Osteoblast (primary cell): Measurements from ENCODE around the gene CDKN3. TPM values are rescaled to one million over a fixed set of nuclear protein-coding genes. Genes with fewer than 3 reads are reported as not detected.
A peak's percentile ranks its signal among the peaks of the same experiment; 100 is the strongest.

Experiments
- DNase-seq: peaks from one replicate; pipeline ENCODE4 v3.0.0; 2011; ENCODE audit warnings: low spot score, mixed read lengths; ENCODE audit not compliant: insufficient read length; ENCODE audit errors: missing footprints
- H2AFZ ChIP-seq: 2 replicates; pipeline ENCODE4 v1.6.0; 2011; ENCODE audit warnings: mild to moderate bottlenecking, low read length
- H3K27ac ChIP-seq: 2 replicates; pipeline ENCODE4 v1.5.1; 2011; ENCODE audit warnings: mild to moderate bottlenecking, low read depth, low read length, moderate library complexity
- H3K27me3 ChIP-seq: 2 replicates; pipeline ENCODE4 v1.6.0; 2012; ENCODE audit warnings: mild to moderate bottlenecking, control low read depth, inconsistent platforms, low read length, moderate library complexity; ENCODE audit not compliant: insufficient read depth
- H3K36me3 ChIP-seq: 2 replicates; pipeline ENCODE4 v1.5.1; 2011; ENCODE audit warnings: mild to moderate bottlenecking, low read length, control low read depth, moderate library complexity; ENCODE audit not compliant: insufficient read depth
- H3K4me1 ChIP-seq: 2 replicates; pipeline ENCODE4 v1.5.1; 2011; ENCODE audit warnings: mild to moderate bottlenecking, low read length, control low read depth, moderate library complexity; ENCODE audit not compliant: insufficient read depth
- H3K4me2 ChIP-seq: 2 replicates; pipeline ENCODE4 v1.6.0; 2011; ENCODE audit warnings: mild to moderate bottlenecking, low read length; ENCODE audit not compliant: insufficient read depth
- H3K4me3 ChIP-seq: fragments of 200-600 bp; sonication (generic); 3 replicates; pipeline ENCODE4 v1.5.1; 2012; ENCODE audit warnings: mild to moderate bottlenecking, low read length, inconsistent platforms; ENCODE audit not compliant: insufficient read depth
- H3K79me2 ChIP-seq: 2 replicates; pipeline ENCODE4 v1.6.0; 2012; ENCODE audit warnings: mild to moderate bottlenecking, low read length, control low read depth, inconsistent platforms; ENCODE audit not compliant: insufficient read depth
- H3K9me3 ChIP-seq: 2 replicates; pipeline ENCODE4 v1.5.1; 2011; ENCODE audit warnings: low read depth, low read length, control low read depth
- H4K20me1 ChIP-seq: 2 replicates; pipeline ENCODE4 v1.6.0; 2012; ENCODE audit warnings: mild to moderate bottlenecking, low read length, control low read depth; ENCODE audit not compliant: insufficient read depth
- CTCF ChIP-seq: IDR thresholded peaks from 2 replicates; pipeline ENCODE4 v1.5.1; 2011; ENCODE audit warnings: mild to moderate bottlenecking, low read depth, low read length, moderate library complexity; ENCODE audit errors: extremely low read depth
- total RNA-seq: library from RNA; depleted of rRNA; stranded (reverse); fragments of >200 nt; gene quantifications from 2 replicates; pipeline ENCODE4 v1.2.3, GENCODE V29; 2012

The CDKN3 gene
- total RNA-seq, 1 donor, result 7.6 TPM

GRCh38 chr14:54394596-54394995 lies 2.2 kb upstream of the CDKN3 start:
- Histone ChIP-seq H3K9me3 (no peaks in the 10 kb centered on the region), H3K27me3 (peaks cover 3% of the 10 kb centered on the region), H3K27ac (no peak overlapping the region), H3K36me3 (no peaks in the 10 kb centered on the region), H3K4me2 (no peak overlapping the region), H3K79me2 (peaks cover 19% of the 10 kb centered on the region), H4K20me1 (no peaks in the 10 kb centered on the region), H3K4me1 (peaks cover 17% of the 10 kb centered on the region), H3K4me3 (no peak overlapping the region), H2AFZ (no peak overlapping the region)
- DNase-seq, result no peak
- TF ChIP-seq CTCF, result no peak

GRCh38 chr14:54395284-54395683 lies 1.5 kb upstream of the CDKN3 start:
- Histone ChIP-seq H3K4me2 (no peak overlapping the region), H3K36me3 (no peaks in the 10 kb centered on the region), H3K4me3 (no peak overlapping the region), H3K4me1 (peaks cover 19% of the 10 kb centered on the region), H3K79me2 (peaks cover 19% of the 10 kb centered on the region), H3K27ac (no peak overlapping the region), H3K27me3 (peaks cover 3% of the 10 kb centered on the region), H2AFZ (no peak overlapping the region), H4K20me1 (no peaks in the 10 kb centered on the region), H3K9me3 (no peaks in the 10 kb centered on the region)
- no peak for TF ChIP-seq CTCF
- DNase-seq, result no peak

GRCh38 chr14:54395716-54396115 lies 1.1 kb upstream of the CDKN3 start:
- Histone ChIP-seq H3K4me1 (peaks cover 19% of the 10 kb centered on the region), H3K36me3 (no peaks in the 10 kb centered on the region), H3K27me3 (peaks cover 3% of the 10 kb centered on the region), H3K79me2 (peaks cover 22% of the 10 kb centered on the region), H2AFZ (no peak overlapping the region), H3K4me2 (no peak overlapping the region), H3K4me3 (no peak overlapping the region), H4K20me1 (no peaks in the 10 kb centered on the region), H3K27ac (no peak overlapping the region), H3K9me3 (no peaks in the 10 kb centered on the region)
- no peak for DNase-seq
- TF ChIP-seq CTCF, result no peak

GRCh38 chr14:54396183-54396492 lies 669 bp upstream of the CDKN3 start:
- Histone ChIP-seq H3K4me3 (peak overlapping the region; percentile 86), H3K9me3 (no peaks in the 10 kb centered on the region), H3K27me3 (peaks cover 2% of the 10 kb centered on the region), H3K36me3 (no peaks in the 10 kb centered on the region), H3K27ac (peak overlapping the region; percentile 56), H2AFZ (peak overlapping the region; percentile 97), H3K4me1 (peaks cover 19% of the 10 kb centered on the region), H3K79me2 (peaks cover 22% of the 10 kb centered on the region), H4K20me1 (no peaks in the 10 kb centered on the region), H3K4me2 (peak overlapping the region; percentile 84)
- TF ChIP-seq CTCF, result no peak
- no peak for DNase-seq
